ENCODE measurements around the gene ZNF436.
"Not testable (repeated sequence)": the region's sequence is repeated elsewhere in the genome, so short reads cannot be mapped to it uniquely, and the experiment has no call there.

ZNF436 gene

GRCh38 chr1:23376890-23377811, 7.5 kb upstream of the ZNF436 start:
- no peaks in the 10 kb centered on the region for H3K9me3 ChIP-seq (ENCODE audit: low read length)
- H3K79me2 ChIP-seq (ENCODE audit: insufficient read depth, low read length) = no peaks in the 10 kb centered on the region
- H3K27ac ChIP-seq (ENCODE audit: low read depth, low read length, poor library complexity, severe bottlenecking) = no peak overlapping the region
- no peaks in the 10 kb centered on the region for H3K9me2 ChIP-seq (ENCODE audit: low read depth, low read length)
- H3K4me2 ChIP-seq (ENCODE audit: low read length) = no peak overlapping the region
- H3K36me3 ChIP-seq (ENCODE audit: insufficient read depth, low read length) = no peaks in the 10 kb centered on the region
- H3F3A ChIP-seq (ENCODE audit: insufficient read depth, low read length) = 0 out of 2 replicates have a peak, but pooled peaks cover 6% of the 10 kb centered on the region
- peaks cover 10% of the 10 kb centered on the region for H3K4me1 ChIP-seq (ENCODE audit: insufficient read depth, low read length, severe bottlenecking)
- no peak overlapping the region for H3K4me3 ChIP-seq (ENCODE audit: low read depth, low read length, poor library complexity, severe bottlenecking)
- TF ChIP-seq CTCF (IDR thresholded peaks at IDR 0.05; ENCODE audit: low read length) (no peak), EZH2 (IDR thresholded peaks at IDR 0.05; ENCODE audit: borderline replicate concordance, low read length) (no peak)
- H2AFZ ChIP-seq (ENCODE audit: low read length) = no peak overlapping the region
- H3K9ac ChIP-seq (ENCODE audit: low read length) = no peak overlapping the region
- H3K27me3 ChIP-seq (ENCODE audit: insufficient read depth, low read length) = no peaks in the 10 kb centered on the region
- H4K20me1 ChIP-seq (ENCODE audit: insufficient read depth, low read length) = no peaks in the 10 kb centered on the region

- H3K79me2 ChIP-seq (ENCODE audit: insufficient read depth, low read length); H3K27me3 ChIP-seq (ENCODE audit: insufficient read depth, low read length); H2AFZ ChIP-seq (ENCODE audit: low read length); H3K36me3 ChIP-seq (ENCODE audit: insufficient read depth, low read length); H3K9ac ChIP-seq (ENCODE audit: low read length); H3K4me3 ChIP-seq (ENCODE audit: low read depth, low read length, poor library complexity, severe bottlenecking); H3K9me3 ChIP-seq (ENCODE audit: low read length); H3K9me2 ChIP-seq (ENCODE audit: low read depth, low read length); H3K27ac ChIP-seq (ENCODE audit: low read depth, low read length, poor library complexity, severe bottlenecking); H4K20me1 ChIP-seq (ENCODE audit: insufficient read depth, low read length); H3F3A ChIP-seq (ENCODE audit: insufficient read depth, low read length): not testable (repeated sequence)
- Histone ChIP-seq H3K4me1 (ENCODE audit: insufficient read depth, low read length, severe bottlenecking) (peaks cover 23% of the 10 kb centered on the region), H3K4me2 (ENCODE audit: low read length) (peak overlapping the region; percentile 11; the same call in 1 of the 2 replicates)
Observed at GRCh38 chr1:23374079-23374735, 4.6 kb upstream of the ZNF436 start.

GRCh38 chr1:23371987-23372880, 2.6 kb upstream of the ZNF436 start:
- H3K9me2 ChIP-seq (ENCODE audit: low read depth, low read length) = no peaks in the 10 kb centered on the region
- no peak overlapping the region for H3K4me3 ChIP-seq (ENCODE audit: low read depth, low read length, poor library complexity, severe bottlenecking)
- no peak overlapping the region for H2AFZ ChIP-seq (ENCODE audit: low read length)
- H3K4me2 ChIP-seq (ENCODE audit: low read length) = no peak overlapping the region
- H4K20me1 ChIP-seq (ENCODE audit: insufficient read depth, low read length) = no peaks in the 10 kb centered on the region
- H3K27me3 ChIP-seq (ENCODE audit: insufficient read depth, low read length) = no peaks in the 10 kb centered on the region
- H3K79me2 ChIP-seq (ENCODE audit: insufficient read depth, low read length) = no peaks in the 10 kb centered on the region
- H3F3A ChIP-seq (ENCODE audit: insufficient read depth, low read length) = 0 out of 2 replicates have a peak, but pooled peaks cover 6% of the 10 kb centered on the region
- no peaks in the 10 kb centered on the region for H3K36me3 ChIP-seq (ENCODE audit: insufficient read depth, low read length)
- H3K9me3 ChIP-seq (ENCODE audit: low read length) = no peaks in the 10 kb centered on the region
- H3K9ac ChIP-seq (ENCODE audit: low read length) = no peak overlapping the region
- H3K27ac ChIP-seq (ENCODE audit: low read depth, low read length, poor library complexity, severe bottlenecking) = no peak overlapping the region
- peaks cover 29% of the 10 kb centered on the region for H3K4me1 ChIP-seq (ENCODE audit: insufficient read depth, low read length, severe bottlenecking)
- TF ChIP-seq EZH2 (IDR thresholded peaks at IDR 0.05; ENCODE audit: borderline replicate concordance, low read length) (no peak), CTCF (IDR thresholded peaks at IDR 0.05; ENCODE audit: low read length) (no peak)

Measured in OCI-LY1 (cell line).